GM19463 (cell line): ENCODE results near the gene RPS6KA5.
"Not testable (repeated sequence)": the region's sequence is repeated elsewhere in the genome, so short reads cannot be mapped to it uniquely, and the experiment has no call there.

Source experiments
- ATAC-seq: cut with Tn5 transposase; IDR thresholded peaks from one replicate; pipeline ENCODE4 v1.9.1; 2021; ENCODE audit warnings: mild to moderate bottlenecking, moderate library complexity; ENCODE audit not compliant: unreplicated experiment

RPS6KA5 gene

DNA sequence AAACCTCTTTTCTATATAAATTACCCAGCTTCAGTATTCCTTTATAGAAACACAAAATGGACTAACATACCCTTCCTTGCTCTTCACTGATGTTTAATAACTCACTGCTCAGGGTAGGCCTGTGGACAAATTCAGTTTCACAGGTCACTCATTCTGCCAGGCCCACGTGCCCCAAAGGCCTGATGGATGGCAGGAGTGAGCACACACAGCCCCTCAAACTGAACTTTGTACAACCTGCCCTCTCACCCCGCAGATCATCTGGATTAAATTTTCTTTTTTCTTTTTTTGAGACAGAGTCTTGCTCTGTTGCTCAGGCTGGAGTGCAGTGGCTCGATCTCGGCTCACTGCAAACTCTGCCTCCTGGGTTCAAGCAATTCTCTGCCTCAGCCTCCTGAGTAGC, 219.8 kb downstream of the RPS6KA5 start:
- ATAC-seq: not testable (repeated sequence)

DNA sequence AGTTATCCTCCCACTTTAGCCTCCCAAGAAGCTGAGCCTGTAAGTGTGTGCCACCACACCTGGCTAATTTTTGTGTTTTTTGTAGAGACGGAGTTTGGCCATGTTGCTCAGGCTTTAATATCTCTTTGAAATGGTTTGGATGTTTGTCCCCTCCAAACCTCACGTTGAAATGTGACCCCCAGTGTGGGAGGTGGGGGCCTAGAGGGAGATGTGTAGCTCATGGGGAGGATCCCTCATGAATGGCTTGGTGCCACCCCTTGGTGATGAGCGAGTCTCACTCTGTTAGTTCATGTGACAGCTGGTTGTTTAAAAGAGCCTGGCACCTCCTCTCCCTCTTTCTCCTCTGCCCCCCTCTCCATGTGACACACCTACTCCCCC, 220.6 kb downstream of the RPS6KA5 start:
- no peak for ATAC-seq

DNA sequence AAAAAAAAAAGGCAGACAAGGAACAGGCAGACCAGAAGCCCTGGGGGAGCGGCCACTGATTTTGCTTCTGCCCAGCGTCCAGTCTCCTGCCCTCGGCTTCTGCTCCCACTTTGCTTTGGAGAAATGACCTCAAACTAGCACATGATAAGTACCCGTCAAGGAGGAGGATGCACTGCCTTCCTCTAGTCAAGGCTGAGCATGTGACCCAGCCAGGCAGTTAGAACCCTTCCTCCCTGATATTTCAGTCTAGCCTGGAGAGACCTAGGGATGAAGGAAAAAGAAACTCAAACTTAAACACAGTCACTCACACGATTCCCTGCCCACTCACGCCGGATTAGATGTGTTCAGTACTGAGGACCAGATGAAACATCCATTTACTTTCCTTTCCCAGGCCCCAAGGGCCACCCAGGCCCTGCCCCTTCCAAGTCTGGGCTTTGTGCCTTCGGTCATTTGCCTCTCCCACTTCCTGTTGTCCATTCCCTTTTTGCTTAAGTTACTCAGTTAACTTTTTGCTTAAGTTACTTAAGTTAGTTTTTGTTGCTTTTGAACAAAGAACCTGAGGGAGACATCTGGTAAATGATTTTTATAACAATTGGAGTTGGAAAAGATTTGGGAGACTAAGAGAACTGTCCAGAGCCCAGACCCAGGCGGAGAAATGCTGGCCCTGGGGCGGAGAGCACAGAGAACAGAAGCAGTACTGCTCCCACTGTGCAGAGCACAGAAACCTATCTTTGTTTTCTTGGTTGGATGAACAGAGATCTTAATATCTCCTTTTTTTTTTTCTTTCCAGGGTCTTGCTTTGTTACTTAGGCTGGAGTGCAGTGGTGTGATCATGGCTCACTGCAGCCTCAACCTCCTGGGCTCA, 221.2 kb downstream of the RPS6KA5 start:
- ATAC-seq: no peak

DNA sequence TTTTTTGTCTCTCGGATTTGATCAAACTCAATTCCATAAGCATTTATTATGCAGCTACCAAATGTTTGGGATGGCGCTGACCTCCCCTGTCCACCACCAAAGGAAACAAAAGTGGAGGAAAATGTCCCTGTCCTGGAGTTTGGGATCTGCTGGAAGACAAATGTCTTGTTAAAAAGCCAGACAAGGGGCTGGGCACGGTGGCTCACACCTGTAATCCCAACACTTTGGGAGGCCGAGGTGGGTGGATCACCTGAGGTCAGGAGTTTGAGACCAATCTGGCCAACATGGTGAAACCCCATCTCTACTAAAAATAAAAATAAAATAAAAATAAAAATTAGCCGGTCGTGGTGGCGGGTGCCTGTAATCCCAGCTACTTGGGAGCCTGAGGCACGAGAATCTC, 221.9 kb downstream of the RPS6KA5 start:
- not testable (repeated sequence) for ATAC-seq

DNA sequence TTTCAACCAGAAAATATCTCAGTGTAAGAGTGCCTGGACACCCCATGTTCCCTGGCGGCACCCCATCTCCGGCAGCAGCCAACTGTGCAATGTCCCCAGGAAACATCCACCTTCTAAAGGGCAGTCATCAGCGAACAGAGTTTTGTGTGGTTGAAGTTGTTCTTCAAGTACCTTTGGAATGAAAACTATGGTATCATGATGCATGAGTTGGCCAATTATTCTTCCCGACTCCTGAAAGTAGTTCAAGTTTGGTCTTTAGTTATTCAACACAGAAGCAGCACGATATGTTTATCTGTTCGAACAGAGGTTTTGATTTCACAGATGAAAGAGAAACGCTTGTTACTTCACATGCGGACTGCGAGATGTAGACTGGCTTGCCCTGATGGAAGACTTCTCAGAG, 223.1 kb downstream of the RPS6KA5 start:
- no peak for ATAC-seq

DNA sequence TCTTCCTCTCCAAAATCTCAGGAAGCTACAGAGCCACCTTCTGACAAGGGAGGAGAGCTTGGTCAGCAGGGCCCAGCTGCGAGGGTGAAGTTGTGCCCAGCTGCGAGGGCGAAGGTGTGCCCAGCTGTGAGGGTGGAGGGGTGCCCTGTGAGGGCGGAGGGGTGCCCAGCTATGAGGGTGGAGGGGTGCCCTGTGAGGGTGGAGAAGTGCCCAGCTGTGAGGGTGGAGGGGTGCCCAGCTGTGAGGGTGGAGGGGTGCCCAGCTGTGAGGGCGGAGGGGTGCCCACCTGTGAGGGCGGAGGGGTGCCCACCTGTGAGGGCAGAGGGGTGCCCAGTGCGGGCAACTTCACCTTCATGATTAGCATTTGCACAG, 223.8 kb downstream of the RPS6KA5 start:
- ATAC-seq: no peak

DNA sequence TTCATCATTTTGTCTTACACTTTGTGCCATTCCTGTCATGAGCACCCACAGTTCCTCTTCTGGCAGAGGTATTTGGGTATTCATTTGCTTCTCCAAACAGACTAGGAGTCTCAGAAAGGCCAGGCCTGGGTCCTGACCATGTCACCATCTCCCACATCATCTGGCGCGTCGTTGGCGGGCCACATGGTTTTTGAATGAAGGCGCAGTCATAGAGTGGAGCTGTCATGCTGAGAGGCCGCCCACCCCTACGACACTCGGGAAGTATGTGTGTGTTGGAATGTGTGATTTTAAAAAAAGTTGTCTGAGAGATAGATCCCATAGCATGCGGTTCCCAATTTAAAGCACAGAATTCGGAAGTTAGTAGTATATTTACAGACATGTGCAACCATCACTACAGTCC, 228.6 kb downstream of the RPS6KA5 start:
- ATAC-seq: no peak

DNA sequence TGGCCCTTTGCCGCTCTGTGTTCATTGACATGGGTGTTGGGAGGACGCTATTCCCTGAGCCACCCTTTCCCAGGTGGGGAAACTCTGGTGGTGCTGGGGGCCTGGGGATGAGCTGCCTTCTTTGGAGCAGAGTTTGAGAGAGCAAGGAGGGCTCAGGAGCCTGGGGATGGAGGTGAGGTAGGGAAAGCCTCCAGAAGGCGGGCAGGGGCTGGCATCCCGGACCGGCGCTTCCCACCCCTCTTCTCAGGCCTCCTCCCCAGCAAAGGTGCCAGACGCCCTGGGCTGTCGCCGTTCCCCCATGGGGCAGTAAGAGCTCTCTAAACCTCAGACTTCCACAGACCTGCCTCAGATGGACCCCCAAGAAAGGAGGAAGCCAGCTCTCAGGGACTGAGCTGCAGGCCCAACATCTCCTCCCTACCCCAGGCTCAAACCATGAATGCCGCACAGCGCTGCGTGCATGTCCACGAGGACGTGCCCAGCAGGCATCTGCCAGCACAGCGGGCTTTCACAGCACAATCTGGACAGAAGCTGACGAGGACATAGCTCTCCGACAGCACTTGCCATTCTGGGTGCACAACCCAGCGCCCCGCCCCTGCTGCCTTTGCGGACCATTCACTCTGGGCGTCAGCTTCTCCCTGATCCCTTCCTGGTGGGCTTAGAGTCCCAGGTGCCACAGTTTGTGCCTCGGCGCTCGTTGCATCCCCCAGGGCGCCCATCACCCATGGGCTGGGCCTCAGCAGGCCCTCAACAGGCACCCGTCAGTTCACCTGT, 229.3 kb downstream of the RPS6KA5 start:
- ATAC-seq: no peak

DNA sequence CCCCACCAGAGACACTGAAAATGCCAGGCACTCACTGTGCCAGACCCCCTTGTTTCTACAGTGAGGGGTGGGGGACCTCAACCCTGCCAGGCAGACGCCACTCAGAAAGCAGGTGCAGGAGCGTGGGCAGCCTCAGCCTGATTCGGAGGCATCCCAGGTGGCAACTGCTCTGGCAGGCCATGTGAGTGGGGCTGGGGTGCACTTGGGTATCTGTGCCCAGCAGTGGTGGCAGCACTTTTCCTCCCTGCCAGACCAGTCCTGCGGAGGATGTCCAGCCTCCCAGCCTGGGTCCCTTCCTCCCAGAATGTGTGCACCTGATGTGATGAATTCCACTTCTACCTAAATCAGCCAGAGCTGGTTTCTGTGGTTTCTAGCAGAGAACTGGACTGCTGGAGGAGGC, 230.8 kb downstream of the RPS6KA5 start:
- ATAC-seq: no peak

DNA sequence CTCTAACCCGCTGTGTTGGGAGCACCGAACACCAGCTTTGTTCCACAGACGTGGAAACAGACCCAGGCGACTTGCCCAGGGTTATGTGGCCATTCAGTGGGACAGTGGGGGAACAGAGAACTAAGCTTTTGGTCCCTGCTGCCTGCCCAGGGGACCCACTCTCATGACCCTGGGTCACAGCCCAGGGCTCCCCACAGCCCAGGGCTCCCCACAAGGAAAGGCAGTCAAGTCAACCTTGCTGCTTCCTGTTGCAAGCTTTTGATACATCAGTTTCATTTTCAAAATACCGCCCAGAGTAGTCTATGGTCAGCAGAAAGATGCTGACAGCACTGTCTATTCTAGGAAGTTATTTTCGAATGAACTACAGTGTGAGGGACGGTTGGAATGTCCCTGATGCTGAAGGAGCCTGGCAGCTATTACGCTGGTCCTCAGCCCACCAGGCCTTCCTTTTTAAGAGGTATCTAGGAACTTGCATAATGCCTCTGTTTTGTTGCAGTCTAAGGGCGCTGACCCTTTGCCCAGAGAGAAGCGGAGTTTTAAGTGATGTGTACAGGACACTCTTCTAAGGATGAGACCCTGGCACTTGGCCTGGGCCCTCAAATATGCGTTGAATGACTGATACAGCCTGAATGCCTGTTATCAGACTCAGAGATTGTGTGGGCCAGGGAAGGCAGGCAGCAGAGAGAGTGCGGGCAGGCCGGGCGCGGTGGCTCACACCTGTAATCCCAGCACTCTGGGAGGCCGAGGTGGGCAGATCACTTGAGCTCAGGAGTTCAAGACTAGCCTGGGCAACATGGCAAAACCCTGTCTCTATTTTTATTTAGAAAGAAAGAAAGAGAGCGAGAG, 231.6 kb downstream of the RPS6KA5 start:
- ATAC-seq: no peak

DNA sequence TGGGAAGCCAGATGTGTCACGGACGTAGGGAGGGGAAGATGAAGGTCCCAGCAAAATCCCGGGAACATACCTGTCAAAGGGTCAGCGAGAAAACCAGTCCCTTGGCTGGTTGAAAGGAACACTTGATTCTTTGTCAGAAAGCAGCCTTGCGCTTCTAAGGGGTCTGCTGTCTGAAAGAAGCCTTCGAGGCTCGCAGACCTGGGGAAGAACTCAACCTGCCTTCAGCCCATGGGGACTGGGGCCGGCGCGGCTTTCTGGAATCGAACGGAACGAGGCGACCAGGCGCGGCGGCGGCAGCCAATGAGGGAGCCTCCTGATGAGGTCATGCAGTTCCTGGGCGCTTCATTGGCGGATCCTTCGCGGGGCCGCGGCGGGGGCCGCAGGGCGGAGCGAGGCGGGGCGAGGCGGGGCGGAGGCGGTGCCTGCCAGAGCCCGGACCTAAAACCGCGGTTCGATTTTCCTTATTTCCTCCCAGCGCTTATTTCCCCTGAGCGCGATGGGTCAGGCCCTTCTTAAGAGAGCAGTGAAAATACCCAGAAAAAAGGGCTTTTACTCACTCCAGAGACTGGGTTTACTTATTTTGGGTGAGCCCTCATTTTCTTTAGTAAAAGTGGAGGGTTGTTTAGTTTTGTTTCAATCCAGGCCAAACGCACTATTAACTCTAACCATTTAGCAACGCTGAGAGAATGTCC, 232.4 kb downstream of the RPS6KA5 start:
- ATAC-seq: peak; percentile 100

DNA sequence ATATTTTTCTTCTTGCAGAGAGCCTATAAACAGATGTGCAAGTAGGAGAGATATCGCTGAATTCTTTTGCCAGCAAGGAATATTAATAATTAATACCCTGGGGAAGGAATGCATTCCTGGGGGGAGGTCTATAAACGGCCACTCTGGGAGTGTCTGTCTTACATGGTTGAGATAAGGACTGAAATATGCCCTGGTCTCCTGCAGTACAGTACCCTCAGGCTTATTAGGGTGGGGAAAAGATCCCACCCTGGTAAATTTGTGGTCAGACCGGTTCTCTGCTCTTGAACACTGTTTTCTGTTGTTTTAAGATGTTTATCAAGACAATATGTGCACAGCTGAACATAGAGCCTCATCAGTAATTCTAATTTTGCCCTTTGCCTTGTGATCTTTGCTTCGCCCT, 236.9 kb downstream of the RPS6KA5 start:
- ATAC-seq: not testable (repeated sequence)

DNA sequence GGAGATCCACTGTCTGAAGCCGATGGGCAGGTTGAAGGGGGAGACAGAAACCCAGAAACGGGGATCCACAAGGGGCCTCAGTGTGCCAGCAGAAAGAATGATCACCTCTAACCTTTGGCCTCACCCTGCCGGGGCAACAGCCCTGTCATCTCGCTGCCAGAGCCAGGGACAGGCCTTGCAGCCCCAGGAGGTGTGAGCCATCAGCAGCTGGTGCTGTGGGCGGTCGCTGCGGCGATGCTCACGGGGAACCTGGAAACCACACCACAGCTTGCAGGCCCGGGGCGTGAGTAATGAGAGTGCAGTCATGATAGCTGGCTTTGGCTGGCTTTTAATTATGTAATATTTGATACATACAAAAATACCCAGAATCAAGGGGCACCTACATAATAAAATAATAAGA, 239.5 kb downstream of the RPS6KA5 start:
- ATAC-seq: peak; percentile 71

DNA sequence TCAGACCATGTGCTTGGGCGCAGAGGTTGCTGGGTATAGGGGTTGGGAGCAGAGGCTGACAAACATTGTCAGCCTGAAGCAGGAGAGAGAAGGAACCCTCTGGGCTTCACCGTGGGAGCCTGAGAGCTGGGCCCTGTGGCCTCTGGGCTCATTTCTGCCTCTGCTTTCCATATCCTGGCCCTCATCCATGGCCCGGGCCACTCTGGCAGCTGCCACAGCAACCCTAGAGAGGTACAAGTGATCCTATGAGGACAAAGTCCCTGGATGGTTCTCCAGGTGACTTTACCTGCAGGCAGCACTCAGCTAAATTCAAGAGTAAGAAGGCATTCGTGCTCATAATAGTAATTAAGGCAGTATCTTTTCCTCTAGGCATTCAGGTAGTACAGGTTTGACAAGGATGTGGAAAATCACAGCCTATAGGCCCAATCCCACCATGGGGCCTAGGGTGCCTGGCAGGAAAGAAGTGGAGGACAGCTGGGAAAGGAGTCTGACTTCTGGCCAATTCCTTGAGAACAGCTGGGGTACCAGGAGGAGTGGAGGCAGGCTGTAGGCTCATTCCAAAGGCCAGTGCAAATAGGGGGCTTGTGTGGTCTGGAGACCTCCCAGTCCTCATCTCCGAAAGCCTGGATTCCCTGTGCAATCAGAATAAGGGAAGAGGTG, 240.6 kb downstream of the RPS6KA5 start:
- ATAC-seq: no peak

DNA sequence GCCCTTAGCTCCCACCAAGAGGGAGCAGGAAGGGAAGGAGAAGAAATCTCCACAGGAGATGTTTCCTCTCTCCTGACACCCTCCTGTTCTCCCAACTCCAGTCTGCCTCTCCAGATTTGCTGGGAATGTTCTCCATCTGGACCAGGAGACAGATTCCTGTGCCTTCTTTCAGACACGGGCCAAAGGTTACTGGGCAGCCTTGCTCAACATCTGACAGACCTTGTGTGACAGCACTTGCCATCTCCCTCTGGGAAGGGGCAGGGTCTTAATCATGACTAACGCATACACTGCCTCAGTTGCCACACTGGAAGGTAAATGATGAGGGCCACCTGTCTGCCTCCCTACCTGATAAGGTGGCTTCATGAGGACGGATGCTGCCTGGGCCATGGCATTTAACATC, 241.7 kb downstream of the RPS6KA5 start:
- ATAC-seq: no peak

DNA sequence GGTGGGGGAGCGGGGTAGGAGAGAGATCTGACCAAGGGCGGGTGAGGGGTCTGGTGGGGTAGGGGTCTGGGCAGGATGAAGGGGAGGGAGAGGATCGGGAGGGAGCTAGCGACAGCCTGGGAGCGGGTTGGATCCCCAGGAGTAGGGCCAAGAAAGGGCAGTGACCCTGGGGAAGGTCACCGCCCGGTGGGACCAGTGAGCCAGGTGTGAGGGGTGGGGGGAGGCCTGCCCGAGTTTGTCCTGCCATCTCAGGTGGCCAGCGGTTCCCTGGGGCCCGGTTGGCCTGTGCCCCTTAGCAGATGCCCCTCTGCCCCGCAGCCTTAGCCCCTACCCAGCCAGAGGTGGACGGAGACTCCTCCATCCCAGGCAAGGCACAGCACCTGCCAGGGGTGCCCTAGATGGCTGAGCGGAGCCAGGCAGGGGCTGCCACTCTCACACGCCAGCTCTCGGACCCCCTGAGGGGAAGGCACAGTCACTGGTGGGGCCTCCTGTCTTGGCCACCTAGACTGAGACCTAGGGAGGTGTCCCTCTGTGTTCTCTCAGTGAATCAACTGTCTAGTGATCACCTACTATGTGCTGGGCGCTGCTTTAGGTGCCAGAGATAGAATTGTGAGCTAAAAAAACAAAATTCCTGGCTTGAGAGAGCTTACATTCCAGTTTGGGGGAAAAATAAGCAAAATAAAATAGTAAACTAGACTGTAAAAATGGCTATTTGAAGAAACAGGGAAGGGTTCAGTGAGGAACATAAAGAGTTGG, 243.6 kb downstream of the RPS6KA5 start:
- no peak for ATAC-seq

DNA sequence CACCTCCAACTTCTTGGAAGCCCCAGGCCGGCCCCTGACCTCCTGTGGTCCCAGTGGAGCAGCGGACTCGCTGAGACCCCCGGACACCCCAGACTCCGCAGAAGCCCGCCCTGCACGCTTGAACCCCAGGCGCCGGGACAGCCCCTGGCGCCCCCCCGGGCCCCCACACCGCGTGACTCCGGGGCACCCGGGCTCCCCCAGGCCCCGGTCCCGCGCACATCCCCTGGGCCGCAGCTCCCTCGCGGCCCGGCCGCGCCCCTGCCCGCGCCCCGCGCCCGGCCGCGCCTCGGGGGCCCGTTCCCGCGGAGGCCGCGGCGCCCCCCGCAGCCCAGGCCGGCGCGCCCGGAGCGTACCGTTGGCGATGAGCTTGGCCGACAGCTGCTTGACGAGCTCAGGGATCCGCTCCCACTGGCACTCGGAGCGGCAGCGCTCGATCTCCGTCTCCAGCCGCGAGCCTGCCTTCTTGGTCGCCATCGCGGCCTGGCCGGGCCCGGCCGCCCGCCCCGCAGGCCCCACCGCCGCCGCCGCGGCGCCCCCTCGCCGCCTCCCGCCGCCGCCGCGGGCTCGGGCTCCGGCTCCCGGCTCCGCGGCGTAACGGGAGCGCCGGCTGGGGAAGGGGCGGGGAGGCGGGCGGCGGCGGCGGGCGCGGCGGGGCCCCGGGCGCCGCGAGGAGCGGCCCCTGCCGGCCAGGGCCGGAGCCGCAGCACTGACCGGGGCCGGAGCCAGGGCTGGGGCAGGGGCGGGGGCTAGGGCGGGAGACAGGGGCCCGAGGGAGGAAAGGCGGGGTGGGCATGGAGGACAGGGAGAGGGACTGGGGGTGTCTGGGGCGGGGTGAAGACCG, 244.4 kb downstream of the RPS6KA5 start, which contains the start of gene TTC7B:
TSS of gene TTC7B (minus strand) at position 609 of the 841 bp plus-strand sequence. CDS start at position 474, 135 bp downstream.
- ATAC-seq: peak; percentile 75

DNA sequence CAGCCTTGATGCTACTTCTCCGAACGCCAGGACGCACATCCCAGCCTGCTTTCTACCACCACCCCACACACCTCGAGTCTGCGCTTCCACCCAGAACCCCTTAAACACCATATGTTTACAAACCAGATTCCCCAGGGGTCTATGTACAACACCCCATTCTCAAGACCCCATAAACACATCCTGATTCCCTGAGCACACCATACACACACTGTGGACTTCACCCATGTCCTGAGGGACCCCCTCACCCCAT, 244.9 kb downstream of the RPS6KA5 start:
- ATAC-seq: no peak
